NCI-H1694 treated with DMSO at 0.1 percent for 48 hours (cell line): Measurements from ENCODE around the gene FUOM.

Experiments
- DNase-seq: peaks from one replicate; lab custom pipeline; 2025; lab: John Stamatoyannopoulos, UW

The FUOM gene

GRCh38 chr10:133310399-133310755 is 47.4 kb downstream of the FUOM start:
- no peak for DNase-seq

- DNase-seq, result no peak
These were observed 48.0 kb downstream of the FUOM start for GRCh38 chr10:133309720-133310398.

GRCh38 chr10:133309100-133309719 is 48.6 kb downstream of the FUOM start:
- no peak for DNase-seq

GRCh38 chr10:133308421-133309099 is 49.3 kb downstream of the FUOM start, which contains the start of the genes TUBGCP2 and ZNF511:
Gene TUBGCP2 (minus strand): TSS chr10:133308872. CDS start chr10:133302941, 5,931 bp downstream.
Gene ZNF511 (plus strand): TSS chr10:133308914. CDS start chr10:133308944, 30 bp downstream.
- DNase-seq, result no peak

- no peak for DNase-seq
These were observed 49.9 kb downstream of the FUOM start for GRCh38 chr10:133307776-133308420.

GRCh38 chr10:133306941-133307379 is 50.9 kb downstream of the FUOM start:
- DNase-seq, result no peak

- no peak for DNase-seq
These were observed 51.7 kb downstream of the FUOM start for GRCh38 chr10:133306097-133306476.
